Subcutaneous abdominal adipose tissue (tissue), 5 donors: Measurements from ENCODE around the gene BMPER.

Experiments
- H3K27ac ChIP-seq: one replicate; pipeline ENCODE4 v1.7.0; 2013; ENCODE audit warnings: low read depth, mild to moderate bottlenecking, inconsistent platforms, low read length, moderate library complexity
- H3K27me3 ChIP-seq, 5 donors: one replicate each; pipeline ENCODE4 v1.7.0; 2013; ENCODE audit warnings: low read length in 5 of 5, inconsistent platforms in 1 of 5; ENCODE audit not compliant: control insufficient read depth in 5 of 5, insufficient read depth in 4 of 5
- H3K36me3 ChIP-seq, 5 donors: one replicate each; pipeline ENCODE4 v1.7.0; 2013; ENCODE audit warnings: low read length in 5 of 5; ENCODE audit not compliant: control insufficient read depth in 5 of 5, insufficient read depth in 5 of 5
- H3K4me1 ChIP-seq, 5 donors: one replicate each; pipeline ENCODE4 v1.7.0; 2013; ENCODE audit warnings: low read length in 5 of 5, mild to moderate bottlenecking in 3 of 5, moderate library complexity in 1 of 5; ENCODE audit not compliant: control insufficient read depth in 5 of 5, insufficient read depth in 5 of 5
- H3K4me3 ChIP-seq, 5 donors: one replicate each; pipeline ENCODE4 v1.7.0; 2013; ENCODE audit warnings: low read length in 5 of 5, low read depth in 1 of 5
- H3K9ac ChIP-seq, 5 donors: one replicate each; pipeline ENCODE4 v1.7.0; 2013; ENCODE audit warnings: low read length in 5 of 5, mild to moderate bottlenecking in 4 of 5, moderate library complexity in 3 of 5
- H3K9me3 ChIP-seq, 5 donors: one replicate each; pipeline ENCODE4 v1.7.0; 2013; ENCODE audit warnings: low read length in 5 of 5; ENCODE audit not compliant: control insufficient read depth in 5 of 5
- donor health status: healthy.
- donor health status: healthy.
- donor health status: healthy.
- donor health status: healthy.
- donor health status: healthy.

BMPER gene

GRCh38 chr7:33887266-33887975 is 17.9 kb upstream of the BMPER start:
- Histone ChIP-seq H3K27ac (no peak overlapping the region), H3K27me3 (no peaks in the 10 kb centered on the region), H3K9me3 (no peaks in the 10 kb centered on the region), H3K4me1 (peaks cover 0 to 7% (median 6%) of the 10 kb centered on the region in 5 donors), H3K4me3 (no peak overlapping the region), H3K9ac (no peak overlapping the region), H3K36me3 (no peaks in the 10 kb centered on the region)

GRCh38 chr7:33888166-33888565 is 17.2 kb upstream of the BMPER start:
- Histone ChIP-seq H3K27me3 (no peaks in the 10 kb centered on the region), H3K4me3 (no peak overlapping the region), H3K9me3 (no peaks in the 10 kb centered on the region), H3K36me3 (no peaks in the 10 kb centered on the region), H3K27ac (no peak overlapping the region), H3K4me1 (peaks cover 0 to 1% (median 0%) of the 10 kb centered on the region in 5 donors), H3K9ac (no peak overlapping the region)

- H3K36me3 ChIP-seq = no peaks in the 10 kb centered on the region
- H3K9ac ChIP-seq = no peak overlapping the region
- H3K4me1 ChIP-seq = peaks cover 0 to 13% (median 8%) of the 10 kb centered on the region in 5 donors
- no peaks in the 10 kb centered on the region for H3K9me3 ChIP-seq
- H3K4me3 ChIP-seq = no peak overlapping the region
- H3K27ac ChIP-seq = no peak overlapping the region
- H3K27me3 ChIP-seq = no peaks in the 10 kb centered on the region
These were observed 12.4 kb upstream of the BMPER start for GRCh38 chr7:33892945-33893344.

GRCh38 chr7:33893377-33893776 is 12.0 kb upstream of the BMPER start:
- H3K27ac ChIP-seq = no peak overlapping the region
- H3K9ac ChIP-seq = no peak overlapping the region
- H3K9me3 ChIP-seq = no peaks in the 10 kb centered on the region
- H3K4me1 ChIP-seq = peaks cover 0 to 13% (median 8%) of the 10 kb centered on the region in 5 donors
- H3K27me3 ChIP-seq = no peaks in the 10 kb centered on the region
- no peak overlapping the region for H3K4me3 ChIP-seq
- H3K36me3 ChIP-seq = no peaks in the 10 kb centered on the region

GRCh38 chr7:33895025-33895804 is 10.1 kb upstream of the BMPER start:
- peaks cover 0 to 13% (median 8%) of the 10 kb centered on the region in 5 donors for H3K4me1 ChIP-seq
- no peaks in the 10 kb centered on the region for H3K36me3 ChIP-seq
- peak overlapping the region in 2 of 5 donors; percentile 21 to 46 for H3K4me3 ChIP-seq
- no peaks in the 10 kb centered on the region for H3K27me3 ChIP-seq
- H3K9ac ChIP-seq = no peak overlapping the region
- H3K9me3 ChIP-seq = no peaks in the 10 kb centered on the region
- H3K27ac ChIP-seq = no peak overlapping the region

- no peak overlapping the region for H3K27ac ChIP-seq
- peaks cover 0 to 23% (median 19%) of the 10 kb centered on the region in 5 donors for H3K4me1 ChIP-seq
- no peaks in the 10 kb centered on the region for H3K9me3 ChIP-seq
- H3K36me3 ChIP-seq = no peaks in the 10 kb centered on the region
- no peak overlapping the region for H3K9ac ChIP-seq
- peaks cover 0 to 17% (median 0%) of the 10 kb centered on the region in 5 donors for H3K27me3 ChIP-seq
- no peak overlapping the region for H3K4me3 ChIP-seq
These were observed 4.8 kb upstream of the BMPER start for GRCh38 chr7:33900501-33900900.

- H3K4me3 ChIP-seq = no peak overlapping the region
- no peaks in the 10 kb centered on the region for H3K9me3 ChIP-seq
- peaks cover 0 to 23% (median 0%) of the 10 kb centered on the region in 5 donors for H3K27me3 ChIP-seq
- H3K27ac ChIP-seq = no peak overlapping the region
- H3K4me1 ChIP-seq = peaks cover 0 to 26% (median 20%) of the 10 kb centered on the region in 5 donors
- no peak overlapping the region for H3K9ac ChIP-seq
- H3K36me3 ChIP-seq = no peaks in the 10 kb centered on the region
These were observed 4.1 kb upstream of the BMPER start for GRCh38 chr7:33901199-33901598.

- no peak overlapping the region for H3K4me3 ChIP-seq
- H3K36me3 ChIP-seq = no peaks in the 10 kb centered on the region
- H3K9ac ChIP-seq = no peak overlapping the region
- H3K4me1 ChIP-seq = peaks cover 0 to 26% (median 20%) of the 10 kb centered on the region in 5 donors
- no peak overlapping the region for H3K27ac ChIP-seq
- peaks cover 0 to 23% (median 0%) of the 10 kb centered on the region in 5 donors for H3K27me3 ChIP-seq
- H3K9me3 ChIP-seq = no peaks in the 10 kb centered on the region
These were observed 3.5 kb upstream of the BMPER start for GRCh38 chr7:33901847-33902246.

GRCh38 chr7:33902746-33903145 is 2.6 kb upstream of the BMPER start:
- Histone ChIP-seq H3K27ac (no peak overlapping the region), H3K4me1 (peaks cover 0 to 26% (median 20%) of the 10 kb centered on the region in 5 donors), H3K9me3 (no peaks in the 10 kb centered on the region), H3K4me3 (no peak overlapping the region), H3K27me3 (peaks cover 0 to 23% (median 0%) of the 10 kb centered on the region in 5 donors), H3K36me3 (no peaks in the 10 kb centered on the region), H3K9ac (no peak overlapping the region)
